Endometrial microvascular endothelial cells (primary cell): ENCODE data around the gene PRLR. TPM values are rescaled to one million over a fixed set of nuclear protein-coding genes. Genes with fewer than 3 reads are reported as not detected.
"Not testable (repeated sequence)": the region's sequence is repeated elsewhere in the genome, so short reads cannot be mapped to it uniquely, and the experiment has no call there.

Experiments used
- in situ Hi-C: cut with HindIII; loops from 2 replicates; pipeline ENCODE4 v1.10.0; 2017; ENCODE audit warnings: low sequenced_read_pairs, low pct_unique_long_range_greater_than_20kb; ENCODE audit errors: inconsistent ontology term
- total RNA-seq: library from RNA; depleted of rRNA; stranded (reverse); fragments of >200 nt; gene quantifications from one replicate; pipeline ENCODE4 v1.2.3, GENCODE V29; 2015; ENCODE audit errors: inconsistent ontology term

Gene PRLR
- total RNA-seq, 1 donor from 2014 or later = not detected

- in situ Hi-C loops = no loop called here
Measured at GRCh38 chr5:35143841-35144240, 86.4 kb downstream of the PRLR start.

GRCh38 chr5:35141739-35142138 is 88.5 kb downstream of the PRLR start:
- in situ Hi-C loops = no loop called here

DNA sequence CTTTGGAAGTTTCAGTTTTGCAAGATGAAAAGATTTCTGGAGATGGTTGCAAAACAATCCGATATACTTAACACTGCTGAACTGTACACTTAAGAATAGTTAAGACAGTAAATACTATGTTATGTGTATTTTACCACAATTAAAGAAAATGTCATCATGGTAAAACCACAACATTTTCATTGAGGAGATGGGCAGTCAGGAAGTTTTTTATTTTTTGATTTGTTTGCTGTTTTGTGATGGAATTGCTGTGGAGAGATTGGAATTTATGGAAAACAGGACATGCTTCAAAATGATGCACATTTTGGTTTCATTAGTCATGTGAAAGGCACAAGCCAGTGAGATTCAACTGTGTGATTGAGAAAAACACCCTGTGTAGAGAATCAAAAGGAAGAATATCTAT is 92.1 kb downstream of the PRLR start:
- in situ Hi-C loops = no loop called here

- in situ Hi-C loops = no loop called here
Measured at GRCh38 chr5:35136386-35136785, 93.9 kb downstream of the PRLR start.

DNA sequence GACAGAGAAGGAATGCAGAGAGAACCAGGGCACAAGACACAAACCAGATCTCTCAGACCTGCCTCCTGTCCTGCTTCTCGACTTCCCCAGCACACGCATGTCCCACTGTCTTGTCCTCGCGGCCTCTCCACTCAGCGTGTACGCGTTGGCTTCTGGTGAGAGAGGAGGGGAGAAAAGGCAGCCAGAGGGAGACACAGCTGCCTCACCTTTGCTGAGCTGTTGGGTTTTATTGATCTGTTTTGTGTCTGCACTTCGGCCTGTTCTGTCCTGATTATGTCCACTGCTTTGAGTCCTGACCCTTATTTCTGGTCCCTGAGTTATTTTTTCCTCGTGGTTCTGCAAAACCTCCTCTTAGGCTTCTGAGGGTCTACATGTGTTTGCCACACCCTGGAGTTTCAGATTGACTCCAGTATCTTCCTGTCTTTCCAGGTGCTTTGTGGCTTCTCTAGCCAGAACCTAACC is 95.0 kb downstream of the PRLR start:
- in situ Hi-C loops = no loop called here

- in situ Hi-C loops = no loop called here
Measured at GRCh38 chr5:35134278-35135030, 95.8 kb downstream of the PRLR start.

DNA sequence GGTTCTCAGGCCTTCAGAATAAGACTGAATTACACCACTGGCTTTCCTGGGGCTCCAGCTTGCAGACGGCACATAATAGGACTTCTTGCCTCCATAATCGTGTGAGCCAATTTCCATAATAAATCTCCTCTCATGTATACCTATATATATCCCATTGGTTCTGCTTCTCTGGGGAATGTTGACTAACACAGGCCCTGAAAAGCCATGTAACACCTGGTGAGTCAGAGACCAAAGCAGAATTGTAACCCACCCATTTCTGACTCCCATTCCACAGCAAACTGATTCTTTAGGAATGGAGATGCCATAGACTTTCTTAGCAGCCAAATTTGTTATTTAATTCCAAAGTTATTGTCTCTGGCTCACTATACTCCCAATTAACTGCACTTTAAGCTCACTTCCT is 97.1 kb downstream of the PRLR start:
- in situ Hi-C loops = no loop called here

GRCh38 chr5:35131723-35132122 is 98.6 kb downstream of the PRLR start:
- in situ Hi-C loops = no loop called here

DNA sequence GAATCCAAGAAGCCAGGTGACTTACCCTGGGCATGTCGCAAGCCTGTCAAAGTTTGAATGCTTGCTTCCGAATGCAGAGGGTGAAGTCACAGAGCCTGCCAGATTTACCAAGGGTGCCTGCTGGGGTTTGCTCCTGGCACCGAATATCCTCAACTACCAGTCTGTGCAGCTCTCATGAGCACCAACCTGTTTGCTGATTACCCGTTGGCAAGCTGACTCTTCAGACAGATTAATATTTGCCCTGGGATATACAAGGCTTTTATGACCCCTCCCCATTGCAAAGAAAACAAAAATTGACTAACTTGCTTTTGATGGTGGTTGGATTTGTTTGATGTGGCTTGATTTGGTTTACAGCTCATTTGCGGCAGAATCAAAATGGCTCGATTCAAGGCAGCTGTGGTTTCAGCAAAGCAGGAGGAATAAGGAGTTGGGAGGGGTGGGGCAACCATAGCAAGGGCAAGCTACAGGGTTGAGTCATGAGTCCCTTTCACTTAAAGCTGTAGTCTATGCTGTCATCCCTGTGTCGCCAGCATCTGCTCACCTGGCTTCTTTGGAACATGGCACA is 100.3 kb downstream of the PRLR start:
- in situ Hi-C loops = no loop called here

GRCh38 chr5:35129276-35129675 is 101.0 kb downstream of the PRLR start:
- in situ Hi-C loops = no loop called here

DNA sequence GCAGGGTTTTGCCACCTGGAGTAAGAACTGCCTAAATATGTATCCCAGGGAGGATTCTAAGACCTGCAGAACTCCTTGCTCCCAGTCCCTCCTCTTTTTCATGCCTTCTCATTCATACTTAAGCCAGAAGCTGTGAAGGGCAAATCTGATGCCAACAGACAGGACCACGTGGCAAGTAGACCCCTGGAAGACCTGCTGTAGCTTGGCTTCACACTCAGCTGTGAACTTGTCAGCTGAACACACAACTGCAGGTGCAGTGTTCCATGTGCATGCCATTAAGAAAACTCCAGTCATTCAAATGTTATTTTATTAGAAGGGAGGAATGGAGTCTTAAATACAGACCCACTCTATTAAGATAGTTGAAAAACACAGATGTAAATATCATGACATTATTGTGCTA is 103.3 kb downstream of the PRLR start:
- in situ Hi-C loops = no loop called here

- in situ Hi-C loops = no loop called here
Measured at GRCh38 chr5:35125746-35126145, 104.5 kb downstream of the PRLR start.

- in situ Hi-C loops = no loop called here
Measured at GRCh38 chr5:35124932-35125331, 105.4 kb downstream of the PRLR start.

GRCh38 chr5:35122819-35123218 is 107.5 kb downstream of the PRLR start:
- in situ Hi-C loops = no loop called here

DNA sequence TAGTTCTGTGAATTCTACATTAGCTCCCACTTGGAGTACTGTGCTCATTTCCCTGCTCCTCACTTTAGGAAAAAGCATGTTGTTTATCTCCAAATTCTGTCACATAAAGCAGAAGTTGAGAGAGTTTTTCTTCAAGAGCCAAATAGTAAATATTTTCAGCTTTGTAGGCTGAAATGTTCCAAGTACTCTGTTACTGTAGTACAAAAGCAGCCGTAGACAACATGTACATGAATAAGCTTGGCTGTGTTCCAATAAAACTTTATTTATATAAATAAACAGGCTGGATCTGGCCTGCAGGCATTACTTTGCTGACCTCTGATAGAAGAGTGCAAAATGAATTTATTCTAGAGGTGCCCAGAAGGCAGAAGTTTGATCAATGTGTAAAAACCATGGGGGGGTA is 109.6 kb downstream of the PRLR start:
- in situ Hi-C loops = no loop called here

GRCh38 chr5:35117967-35118366 is 112.3 kb downstream of the PRLR start:
- in situ Hi-C loops = no loop called here

DNA sequence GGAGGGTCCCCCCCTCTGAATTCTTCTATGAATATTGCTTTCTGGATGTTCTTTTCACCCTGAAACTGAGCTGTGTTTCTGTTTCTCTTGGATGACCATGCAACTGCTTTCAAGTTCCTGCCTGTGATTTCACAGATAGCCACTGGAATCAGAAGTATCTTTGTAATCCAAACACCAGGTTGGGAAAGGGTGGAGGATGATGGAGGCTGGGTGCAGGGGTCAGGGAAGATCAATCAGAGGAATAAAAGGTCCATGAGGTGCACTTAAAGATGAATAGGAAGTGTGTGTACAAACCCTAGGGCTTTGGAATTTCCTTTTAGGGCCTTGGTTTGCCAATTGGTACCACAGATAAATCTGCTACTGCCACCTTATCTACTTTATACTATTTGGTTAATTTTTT is 114.4 kb downstream of the PRLR start:
- in situ Hi-C loops = no loop called here

- in situ Hi-C loops = no loop called here
Measured at GRCh38 chr5:35114698-35115097, 115.6 kb downstream of the PRLR start.

- in situ Hi-C loops = no loop called here
Measured at GRCh38 chr5:35112300-35112699, 118.0 kb downstream of the PRLR start.

DNA sequence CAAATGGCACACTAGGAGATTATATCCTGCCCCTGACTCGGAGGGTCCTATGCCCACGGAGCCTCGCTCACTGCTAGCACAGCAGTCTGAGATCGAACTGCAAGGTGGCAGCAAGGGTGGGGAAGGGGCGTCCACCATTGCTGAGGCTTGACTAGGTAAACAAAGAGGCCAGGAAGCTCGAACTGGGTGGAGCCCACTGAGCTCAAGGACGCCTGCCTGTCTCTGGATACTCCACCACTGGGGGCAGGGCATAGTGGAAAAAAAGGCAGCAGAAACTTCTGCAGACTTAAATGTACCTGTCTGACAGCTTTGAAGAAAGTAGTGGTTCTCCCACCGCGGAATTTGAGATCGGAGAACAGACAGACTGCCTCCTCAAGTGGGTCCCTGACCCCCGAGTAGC is 125.7 kb downstream of the PRLR start:
- in situ Hi-C loops = not testable (repeated sequence)
